GM23338 (cell line): ENCODE data around the gene TUBB1. TPM values are rescaled to one million over a fixed set of nuclear protein-coding genes. Genes with fewer than 3 reads are reported as not detected.

Experiments used
- ATAC-seq: fragments of 200-7000 bp; cut with Tn5 transposase; 3 replicates; pipeline ENCODE4 v1.9.1; 2020
- DNase-seq: peaks from one replicate; pipeline ENCODE4 v3.0.0-alpha.2; 2015; ENCODE audit warnings: low spot score
- H2AFZ ChIP-seq: fragments of 200-600 bp; sonication (generic); 2 replicates; pipeline ENCODE4 v1.8.0; 2016; ENCODE audit warnings: antibody characterized with exemption, mild to moderate bottlenecking, moderate library complexity
- H3F3A ChIP-seq: fragments of 200-600 bp; sonication (generic); replicated peaks from 2 replicates; pipeline ENCODE4 v1.8.0; 2017; ENCODE audit warnings: antibody characterized with exemption, mixed run types, low read depth
- H3K27ac ChIP-seq: fragments of 200-600 bp; sonication (generic); 2 replicates; pipeline ENCODE4 v1.6.1; 2016; ENCODE audit warnings: low read depth
- H3K27me3 ChIP-seq: fragments of 200-600 bp; sonication (generic); 2 replicates; pipeline ENCODE4 v1.8.0; 2016; ENCODE audit warnings: mild to moderate bottlenecking, mixed run types, moderate library complexity; ENCODE audit not compliant: insufficient read depth
- H3K36me3 ChIP-seq: fragments of 200-600 bp; sonication (generic); 2 replicates; pipeline ENCODE4 v1.8.0; 2016; ENCODE audit warnings: mild to moderate bottlenecking; ENCODE audit not compliant: insufficient read depth
- H3K4me1 ChIP-seq: fragments of 200-600 bp; sonication (generic); 2 replicates; pipeline ENCODE4 v1.8.0; 2016; ENCODE audit warnings: mild to moderate bottlenecking, moderate library complexity; ENCODE audit not compliant: insufficient read depth
- H3K4me2 ChIP-seq: fragments of 200-600 bp; sonication (generic); 2 replicates; pipeline ENCODE4 v1.7.1; 2017; ENCODE audit warnings: mixed run types
- H3K4me3 ChIP-seq: fragments of 200-600 bp; sonication (generic); 2 replicates; pipeline ENCODE4 v1.6.1; 2016; ENCODE audit warnings: mixed run types
- H3K79me2 ChIP-seq: fragments of 200-600 bp; sonication (generic); replicated peaks from 2 replicates; pipeline ENCODE4 v1.8.0; 2017; ENCODE audit warnings: mild to moderate bottlenecking; ENCODE audit not compliant: insufficient read depth
- H3K9me2 ChIP-seq: fragments of 200-600 bp; sonication (generic); 2 replicates; pipeline ENCODE4 v1.8.0; 2017; ENCODE audit not compliant: insufficient read depth
- H4K20me1 ChIP-seq: fragments of 200-600 bp; sonication (generic); replicated peaks from 2 replicates; pipeline ENCODE4 v1.8.0; 2017; ENCODE audit warnings: mild to moderate bottlenecking; ENCODE audit not compliant: insufficient read depth
- H3K27ac Mint-ChIP-seq: 2 replicates; pipeline ENCODE4 v1.8.0; 2020; ENCODE audit warnings: inconsistent platforms, mild to moderate bottlenecking, moderate library complexity, mixed read lengths
- H3K27me3 Mint-ChIP-seq: 3 replicates; pipeline ENCODE4 v1.8.0; 2022; ENCODE audit warnings: low read depth, mild to moderate bottlenecking, moderate library complexity, mixed read lengths, inconsistent platforms; ENCODE audit not compliant: insufficient read depth, poor library complexity
- H3K36me3 Mint-ChIP-seq: 3 replicates; pipeline ENCODE4 v1.8.0; 2021; ENCODE audit warnings: low read depth, mild to moderate bottlenecking, inconsistent platforms, moderate library complexity, mixed read lengths
- H3K4me1 Mint-ChIP-seq: 3 replicates; pipeline ENCODE4 v1.8.0; 2020; ENCODE audit warnings: mild to moderate bottlenecking, inconsistent platforms, mixed read lengths
- H3K4me3 Mint-ChIP-seq: 3 replicates; pipeline ENCODE4 v1.8.0; 2021; ENCODE audit warnings: moderate library complexity, mild to moderate bottlenecking, inconsistent platforms, mixed read lengths
- H3K9me3 Mint-ChIP-seq: 3 replicates; pipeline ENCODE4 v1.8.0; 2020; ENCODE audit warnings: moderate library complexity, mild to moderate bottlenecking, inconsistent platforms, mixed read lengths
- ETS1 ChIP-seq: IDR thresholded peaks from 2 replicates; pipeline ENCODE4 v1.6.1; 2016; ENCODE audit warnings: antibody characterized with exemption
- EZH2 ChIP-seq: fragments of 200-600 bp; sonication (generic); IDR thresholded peaks from one replicate; pipeline ENCODE4 v1.8.0; 2017; ENCODE audit warnings: antibody characterized with exemption, mild to moderate bottlenecking, low read depth; ENCODE audit not compliant: unreplicated experiment
- EZH2phosphoT487 ChIP-seq: fragments of 200-600 bp; sonication (generic); IDR thresholded peaks from one replicate; pipeline ENCODE4 v1.8.1; 2018; ENCODE audit warnings: antibody characterized with exemption; ENCODE audit not compliant: unreplicated experiment
- JUNB ChIP-seq: IDR thresholded peaks from one replicate; pipeline ENCODE4 v1.6.1; 2016; ENCODE audit warnings: antibody characterized with exemption; ENCODE audit not compliant: unreplicated experiment
- POLR2AphosphoS5 ChIP-seq: IDR thresholded peaks from 2 replicates; pipeline ENCODE4 v1.6.1; 2016; ENCODE audit warnings: antibody characterized with exemption, low read depth
- STAT1 ChIP-seq: IDR thresholded peaks from one replicate; pipeline ENCODE4 v1.6.1; 2016; ENCODE audit warnings: antibody characterized with exemption; ENCODE audit not compliant: unreplicated experiment
- ZNF114 ChIP-seq: fragments of 250-450 bp; sonication (Bioruptor Pico); IDR thresholded peaks from 2 replicates; pipeline ENCODE4 v1.5.0; 2020; ENCODE audit warnings: mild to moderate bottlenecking, moderate library complexity
- polyA plus RNA-seq: library from polyadenylated mRNA; unstranded; fragments of >200 nt; fragmentation: Nextera tagmentation; extraction: Ambion mirVana; gene quantifications from 2 replicates; pipeline ENCODE4 v1.2.1, GENCODE V29; 2016
- total RNA-seq: library from RNA; depleted of rRNA; stranded (reverse); fragments of >200 nt; shearing (Covaris generic); gene quantifications from 2 replicates; pipeline ENCODE4 v1.2.3, GENCODE V29; 2014
- TF ChIP-seq, protein P1 (sequence below): IDR thresholded peaks from one replicate; pipeline ENCODE4 v1.6.1; 2018; ENCODE audit warnings: antibody characterized with exemption; ENCODE audit not compliant: unreplicated experiment
- TF ChIP-seq, protein P2 (sequence below): fragments of 250-450 bp; sonication (Bioruptor Pico); IDR thresholded peaks from 2 replicates; pipeline ENCODE4 v1.5.0; 2020; ENCODE audit warnings: mild to moderate bottlenecking, moderate library complexity

The TUBB1 gene
- total and polyA plus RNA-seq, 2 experiments from 2014 or later, result not detected

DNA sequence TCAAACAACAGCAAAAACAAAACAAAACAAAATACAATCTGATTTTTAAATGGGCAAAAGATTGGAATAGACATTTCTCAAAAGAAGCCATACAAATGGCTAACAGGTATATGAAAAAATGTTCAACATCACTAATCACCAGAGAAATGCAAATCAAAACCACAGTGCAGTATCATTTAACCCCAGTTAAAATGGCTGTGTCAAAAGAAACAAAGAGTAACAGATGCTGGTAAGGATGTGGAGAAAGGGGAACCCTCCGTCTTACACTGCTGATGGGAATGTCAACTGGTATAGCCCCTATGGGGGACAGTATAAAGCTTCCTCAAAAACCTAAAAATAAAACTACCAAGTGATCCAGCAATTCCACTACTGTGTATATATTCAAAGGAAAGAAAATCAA, 49.1 kb upstream of the TUBB1 start (continued):
- no peak for TF ChIP-seq ETS1
- no peak for TF ChIP-seq STAT1
- TF ChIP-seq, protein P1, sequence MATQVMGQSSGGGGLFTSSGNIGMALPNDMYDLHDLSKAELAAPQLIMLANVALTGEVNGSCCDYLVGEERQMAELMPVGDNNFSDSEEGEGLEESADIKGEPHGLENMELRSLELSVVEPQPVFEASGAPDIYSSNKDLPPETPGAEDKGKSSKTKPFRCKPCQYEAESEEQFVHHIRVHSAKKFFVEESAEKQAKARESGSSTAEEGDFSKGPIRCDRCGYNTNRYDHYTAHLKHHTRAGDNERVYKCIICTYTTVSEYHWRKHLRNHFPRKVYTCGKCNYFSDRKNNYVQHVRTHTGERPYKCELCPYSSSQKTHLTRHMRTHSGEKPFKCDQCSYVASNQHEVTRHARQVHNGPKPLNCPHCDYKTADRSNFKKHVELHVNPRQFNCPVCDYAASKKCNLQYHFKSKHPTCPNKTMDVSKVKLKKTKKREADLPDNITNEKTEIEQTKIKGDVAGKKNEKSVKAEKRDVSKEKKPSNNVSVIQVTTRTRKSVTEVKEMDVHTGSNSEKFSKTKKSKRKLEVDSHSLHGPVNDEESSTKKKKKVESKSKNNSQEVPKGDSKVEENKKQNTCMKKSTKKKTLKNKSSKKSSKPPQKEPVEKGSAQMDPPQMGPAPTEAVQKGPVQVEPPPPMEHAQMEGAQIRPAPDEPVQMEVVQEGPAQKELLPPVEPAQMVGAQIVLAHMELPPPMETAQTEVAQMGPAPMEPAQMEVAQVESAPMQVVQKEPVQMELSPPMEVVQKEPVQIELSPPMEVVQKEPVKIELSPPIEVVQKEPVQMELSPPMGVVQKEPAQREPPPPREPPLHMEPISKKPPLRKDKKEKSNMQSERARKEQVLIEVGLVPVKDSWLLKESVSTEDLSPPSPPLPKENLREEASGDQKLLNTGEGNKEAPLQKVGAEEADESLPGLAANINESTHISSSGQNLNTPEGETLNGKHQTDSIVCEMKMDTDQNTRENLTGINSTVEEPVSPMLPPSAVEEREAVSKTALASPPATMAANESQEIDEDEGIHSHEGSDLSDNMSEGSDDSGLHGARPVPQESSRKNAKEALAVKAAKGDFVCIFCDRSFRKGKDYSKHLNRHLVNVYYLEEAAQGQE, result no peak

DNA sequence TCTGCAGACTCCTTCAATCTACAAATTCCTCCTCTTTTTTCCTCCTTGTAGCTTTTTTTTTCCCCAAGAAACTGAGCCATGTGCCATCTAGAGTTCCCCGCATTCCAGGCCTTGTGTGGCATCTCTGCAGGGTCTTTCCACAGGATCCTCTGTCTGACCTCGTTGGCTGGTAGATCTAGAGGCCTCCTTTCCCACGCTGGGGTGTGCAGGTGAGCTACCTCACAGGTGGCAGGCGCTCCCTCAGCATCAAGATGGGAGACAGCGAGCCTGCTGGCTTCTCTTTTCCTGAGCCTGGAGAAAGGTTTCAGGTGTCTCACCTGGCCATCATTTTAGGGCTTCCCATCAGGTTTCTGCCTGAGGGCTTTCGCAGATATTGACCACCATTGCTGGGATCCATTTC, 47.8 kb upstream of the TUBB1 start:
- H3K27me3 ChIP-seq, result no peaks in the 10 kb centered on the region
- no peaks in the 10 kb centered on the region for H3K4me1 ChIP-seq
- Mint-ChIP-seq H3K4me3 (no peak overlapping the region), H3K4me1 (no peaks in the 10 kb centered on the region; the same call in 1 of the 3 replicates), H3K27me3 (peaks cover 6% of the 10 kb centered on the region), H3K9me3 (peaks cover 17% of the 10 kb centered on the region; the same call in 2 of the 3 replicates), H3K36me3 (no peaks in the 10 kb centered on the region; the same call in 2 of the 3 replicates), H3K27ac (no peak overlapping the region)
- H3K27ac ChIP-seq, result no peak overlapping the region
- no peak overlapping the region for H3K4me2 ChIP-seq
- no peaks in the 10 kb centered on the region for H4K20me1 ChIP-seq
- H3K4me3 ChIP-seq, result no peak overlapping the region
- no peaks in the 10 kb centered on the region for H3K9me2 ChIP-seq
- no peaks in the 10 kb centered on the region for H3K36me3 ChIP-seq
- H2AFZ ChIP-seq, result no peak overlapping the region
- ATAC-seq, result peak; percentile 57
- no peaks in the 10 kb centered on the region for H3F3A ChIP-seq
- DNase-seq, result peak; percentile 33
- H3K79me2 ChIP-seq, result no peaks in the 10 kb centered on the region
- TF ChIP-seq JUNB (no peak), EZH2 (no peak), EZH2phosphoT487 (no peak), ZNF114 (CRISPR knock-in tag) (no peak), POLR2AphosphoS5 (no peak)
- TF ChIP-seq, protein P1, result no peak
- TF ChIP-seq, protein P2, sequence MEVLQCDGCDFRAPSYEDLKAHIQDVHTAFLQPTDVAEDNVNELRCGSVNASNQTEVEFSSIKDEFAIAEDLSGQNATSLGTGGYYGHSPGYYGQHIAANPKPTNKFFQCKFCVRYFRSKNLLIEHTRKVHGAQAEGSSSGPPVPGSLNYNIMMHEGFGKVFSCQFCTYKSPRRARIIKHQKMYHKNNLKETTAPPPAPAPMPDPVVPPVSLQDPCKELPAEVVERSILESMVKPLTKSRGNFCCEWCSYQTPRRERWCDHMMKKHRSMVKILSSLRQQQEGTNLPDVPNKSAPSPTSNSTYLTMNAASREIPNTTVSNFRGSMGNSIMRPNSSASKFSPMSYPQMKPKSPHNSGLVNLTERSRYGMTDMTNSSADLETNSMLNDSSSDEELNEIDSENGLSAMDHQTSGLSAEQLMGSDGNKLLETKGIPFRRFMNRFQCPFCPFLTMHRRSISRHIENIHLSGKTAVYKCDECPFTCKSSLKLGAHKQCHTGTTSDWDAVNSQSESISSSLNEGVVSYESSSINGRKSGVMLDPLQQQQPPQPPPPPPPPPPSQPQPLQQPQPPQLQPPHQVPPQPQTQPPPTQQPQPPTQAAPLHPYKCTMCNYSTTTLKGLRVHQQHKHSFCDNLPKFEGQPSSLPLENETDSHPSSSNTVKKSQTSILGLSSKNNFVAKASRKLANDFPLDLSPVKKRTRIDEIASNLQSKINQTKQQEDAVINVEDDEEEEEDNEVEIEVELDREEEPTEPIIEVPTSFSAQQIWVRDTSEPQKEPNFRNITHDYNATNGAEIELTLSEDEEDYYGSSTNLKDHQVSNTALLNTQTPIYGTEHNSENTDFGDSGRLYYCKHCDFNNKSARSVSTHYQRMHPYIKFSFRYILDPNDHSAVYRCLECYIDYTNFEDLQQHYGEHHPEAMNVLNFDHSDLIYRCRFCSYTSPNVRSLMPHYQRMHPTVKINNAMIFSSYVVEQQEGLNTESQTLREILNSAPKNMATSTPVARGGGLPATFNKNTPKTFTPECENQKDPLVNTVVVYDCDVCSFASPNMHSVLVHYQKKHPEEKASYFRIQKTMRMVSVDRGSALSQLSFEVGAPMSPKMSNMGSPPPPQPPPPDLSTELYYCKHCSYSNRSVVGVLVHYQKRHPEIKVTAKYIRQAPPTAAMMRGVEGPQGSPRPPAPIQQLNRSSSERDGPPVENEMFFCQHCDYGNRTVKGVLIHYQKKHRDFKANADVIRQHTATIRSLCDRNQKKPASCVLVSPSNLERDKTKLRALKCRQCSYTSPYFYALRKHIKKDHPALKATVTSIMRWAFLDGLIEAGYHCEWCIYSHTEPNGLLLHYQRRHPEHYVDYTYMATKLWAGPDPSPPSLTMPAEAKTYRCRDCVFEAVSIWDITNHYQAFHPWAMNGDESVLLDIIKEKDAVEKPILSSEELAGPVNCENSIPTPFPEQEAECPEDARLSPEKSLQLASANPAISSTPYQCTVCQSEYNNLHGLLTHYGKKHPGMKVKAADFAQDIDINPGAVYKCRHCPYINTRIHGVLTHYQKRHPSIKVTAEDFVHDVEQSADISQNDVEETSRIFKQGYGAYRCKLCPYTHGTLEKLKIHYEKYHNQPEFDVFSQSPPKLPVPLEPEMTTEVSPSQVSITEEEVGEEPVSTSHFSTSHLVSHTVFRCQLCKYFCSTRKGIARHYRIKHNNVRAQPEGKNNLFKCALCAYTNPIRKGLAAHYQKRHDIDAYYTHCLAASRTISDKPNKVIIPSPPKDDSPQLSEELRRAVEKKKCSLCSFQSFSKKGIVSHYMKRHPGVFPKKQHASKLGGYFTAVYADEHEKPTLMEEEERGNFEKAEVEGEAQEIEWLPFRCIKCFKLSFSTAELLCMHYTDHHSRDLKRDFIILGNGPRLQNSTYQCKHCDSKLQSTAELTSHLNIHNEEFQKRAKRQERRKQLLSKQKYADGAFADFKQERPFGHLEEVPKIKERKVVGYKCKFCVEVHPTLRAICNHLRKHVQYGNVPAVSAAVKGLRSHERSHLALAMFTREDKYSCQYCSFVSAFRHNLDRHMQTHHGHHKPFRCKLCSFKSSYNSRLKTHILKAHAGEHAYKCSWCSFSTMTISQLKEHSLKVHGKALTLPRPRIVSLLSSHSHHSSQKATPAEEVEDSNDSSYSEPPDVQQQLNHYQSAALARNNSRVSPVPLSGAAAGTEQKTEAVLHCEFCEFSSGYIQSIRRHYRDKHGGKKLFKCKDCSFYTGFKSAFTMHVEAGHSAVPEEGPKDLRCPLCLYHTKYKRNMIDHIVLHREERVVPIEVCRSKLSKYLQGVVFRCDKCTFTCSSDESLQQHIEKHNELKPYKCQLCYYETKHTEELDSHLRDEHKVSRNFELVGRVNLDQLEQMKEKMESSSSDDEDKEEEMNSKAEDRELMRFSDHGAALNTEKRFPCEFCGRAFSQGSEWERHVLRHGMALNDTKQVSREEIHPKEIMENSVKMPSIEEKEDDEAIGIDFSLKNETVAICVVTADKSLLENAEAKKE (CRISPR knock-in tag), result no peak
